Skin of body (tissue), 2 donors: ENCODE data around the gene TTC39B. TPM values are rescaled to one million over a fixed set of nuclear protein-coding genes. Genes with fewer than 3 reads are reported as not detected.
A peak's percentile ranks its signal among the peaks of the same experiment; 100 is the strongest.

Experiments used
- DNase-seq: peaks from one replicate; lab custom pipeline; 2025; lab: John Stamatoyannopoulos, UW
- total RNA-seq: library from RNA; depleted of rRNA; stranded (reverse); fragments of >200 nt; gene quantifications from one replicate; pipeline ENCODE4 v1.2.3, GENCODE V29; 2014

The TTC39B gene
- total RNA-seq, 1 donor from 2014 or later = 22.9 TPM

DNA sequence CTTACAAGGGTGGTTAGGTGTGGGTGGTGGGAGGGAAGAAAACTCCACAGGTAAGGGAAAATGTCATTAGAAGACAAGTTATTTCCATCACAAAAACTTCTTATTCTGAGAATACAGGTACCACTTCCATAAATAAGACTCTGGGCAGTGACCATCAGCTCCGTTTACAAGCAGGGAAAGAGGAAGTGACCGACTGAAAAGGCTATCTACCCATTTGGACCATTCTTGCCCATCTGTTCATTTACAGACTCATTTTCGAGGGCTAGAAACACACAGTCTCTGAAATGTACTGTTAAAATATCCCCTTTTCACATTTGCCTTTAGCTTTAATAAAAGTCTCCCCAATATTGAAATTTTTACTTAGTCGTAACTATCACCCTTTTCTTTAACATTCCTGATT lies 79.5 kb downstream of the TTC39B start:
- no peak for DNase-seq

DNA sequence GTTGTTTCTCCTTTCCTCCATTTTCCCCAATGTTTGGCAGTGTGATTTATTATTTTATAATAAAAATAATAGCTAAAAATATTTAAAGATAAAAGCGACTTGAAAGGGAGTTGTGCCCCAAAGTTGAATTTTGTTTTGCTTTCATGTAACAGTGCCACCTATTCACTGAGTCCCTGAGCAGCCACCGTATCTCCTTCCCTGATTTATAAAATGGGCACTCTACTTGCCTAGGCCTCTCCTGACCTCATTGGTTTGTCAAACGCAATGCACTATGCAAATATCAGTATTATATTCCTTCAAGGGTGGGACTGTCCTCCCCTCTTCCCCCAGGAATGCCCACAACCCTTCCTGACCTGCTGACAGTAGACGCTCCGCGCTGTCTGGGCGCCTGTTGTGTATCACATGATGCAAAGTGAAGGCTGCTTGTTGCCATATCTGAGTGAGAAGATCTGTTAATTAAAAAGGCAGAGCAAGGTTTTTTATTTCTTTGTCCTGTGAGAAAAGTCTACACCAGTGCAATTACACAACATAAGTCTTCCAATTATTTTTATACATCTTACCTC lies 81.4 kb downstream of the TTC39B start:
- DNase-seq = no peak

- DNase-seq = no peak
Observed at GRCh38 chr9:15222313-15222712, 84.7 kb downstream of the TTC39B start.

DNA sequence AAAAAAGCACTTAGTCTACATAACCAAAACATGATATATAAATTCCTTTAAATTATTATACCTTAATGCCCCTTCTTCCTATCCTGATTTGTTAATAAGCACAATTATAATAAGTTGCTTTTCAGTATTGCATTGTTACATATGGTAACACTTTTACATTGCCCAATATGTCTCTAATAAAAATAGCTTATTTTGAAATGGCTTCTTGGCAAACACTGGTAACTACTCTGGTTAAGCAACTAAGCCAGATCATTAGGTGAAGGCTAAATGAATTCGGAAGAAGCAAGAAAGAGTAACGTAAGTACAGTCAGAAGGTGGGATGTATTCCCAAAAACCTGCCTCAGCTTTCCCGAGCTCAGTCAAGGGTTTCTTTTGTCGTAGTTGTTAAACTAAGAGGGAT lies 85.3 kb downstream of the TTC39B start:
- no peak for DNase-seq

DNA sequence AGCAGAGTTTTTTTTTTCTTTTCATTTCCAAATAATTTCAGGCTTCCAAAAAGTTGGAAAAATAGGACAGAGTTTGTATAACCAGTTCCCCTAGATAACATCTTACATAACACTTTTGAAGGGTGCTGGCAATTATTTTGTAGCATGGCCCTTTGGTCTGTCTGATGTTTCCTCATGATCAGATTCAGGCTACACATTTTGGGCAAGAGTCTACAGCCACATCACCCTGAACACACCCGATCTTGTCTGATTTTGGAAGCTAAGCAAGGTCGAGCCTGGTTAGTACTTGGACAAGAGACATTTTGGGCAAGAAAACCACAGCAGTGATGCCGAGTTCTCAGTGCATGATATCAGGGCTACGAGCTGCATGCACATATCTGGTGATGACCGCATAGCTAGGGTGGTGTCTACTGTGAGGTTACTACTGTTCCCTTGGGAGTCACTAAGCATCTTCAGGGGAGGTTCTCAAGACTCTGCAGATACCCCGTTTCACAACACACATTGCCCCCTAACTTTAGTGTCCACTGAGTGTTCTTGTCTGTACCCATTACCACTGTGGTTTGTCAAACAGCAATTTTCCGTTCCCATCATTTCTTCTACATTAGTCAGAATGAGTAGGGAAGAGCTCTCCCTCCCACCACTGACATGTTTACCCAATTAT lies 86.2 kb downstream of the TTC39B start:
- peak; percentile 15 for DNase-seq

- no peak for DNase-seq
Observed at GRCh38 chr9:15219546-15219945, 87.5 kb downstream of the TTC39B start.

DNA sequence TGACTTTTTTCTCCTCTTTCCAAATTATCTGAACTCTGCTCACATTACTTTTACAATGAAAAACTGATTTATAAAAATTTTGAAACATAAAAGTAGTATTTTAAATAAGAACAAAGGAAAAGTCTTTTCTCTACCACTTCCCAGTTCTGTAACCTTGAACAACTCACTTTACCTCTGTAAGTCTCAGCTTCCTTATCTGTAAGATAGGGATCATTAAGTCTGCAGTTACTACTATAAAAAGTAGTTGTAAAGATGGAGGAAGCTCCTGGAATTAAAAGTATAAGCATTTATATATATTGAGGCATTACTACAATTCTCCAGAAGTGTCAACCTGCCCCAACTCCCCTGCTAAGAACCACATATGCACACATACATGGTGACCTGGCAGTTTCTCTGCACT lies 88.0 kb downstream of the TTC39B start:
- DNase-seq = no peak

GRCh38 chr9:15213249-15213648 lies 93.8 kb downstream of the TTC39B start:
- DNase-seq = no peak

DNA sequence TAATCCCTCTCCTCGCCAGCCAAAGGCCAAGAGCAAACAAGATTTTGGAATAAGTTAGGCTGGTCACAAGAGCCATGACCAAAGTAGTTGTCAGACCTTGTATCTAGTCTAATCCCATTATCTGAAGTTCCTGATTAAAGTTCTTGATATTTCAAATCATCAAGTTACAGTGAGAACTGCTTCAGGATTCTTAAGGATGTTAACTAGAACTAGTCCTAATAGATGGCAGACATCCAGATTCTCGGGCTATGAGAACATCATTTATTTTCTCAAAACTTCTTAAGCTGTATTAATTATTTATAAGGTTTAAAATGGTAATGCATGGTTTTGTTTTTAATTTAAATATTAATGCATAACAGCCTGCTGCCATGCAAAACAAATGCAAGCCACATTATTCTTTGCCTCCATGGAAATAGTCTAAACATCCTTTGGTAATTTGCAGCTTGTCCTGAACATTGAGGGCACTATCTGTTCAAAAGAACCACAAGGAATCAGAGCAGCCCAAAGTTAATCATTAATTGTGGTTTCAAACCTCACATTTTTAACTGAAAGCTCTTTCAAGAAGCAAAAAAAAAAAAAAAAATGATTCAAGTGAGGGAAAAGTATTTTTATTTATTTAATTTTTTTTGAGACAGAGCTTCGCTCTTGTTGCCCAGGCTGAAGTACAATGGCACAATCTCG lies 95.1 kb downstream of the TTC39B start:
- peak; percentile 61 for DNase-seq

GRCh38 chr9:15211160-15211814 lies 95.7 kb downstream of the TTC39B start:
- peak; percentile 46 for DNase-seq

DNA sequence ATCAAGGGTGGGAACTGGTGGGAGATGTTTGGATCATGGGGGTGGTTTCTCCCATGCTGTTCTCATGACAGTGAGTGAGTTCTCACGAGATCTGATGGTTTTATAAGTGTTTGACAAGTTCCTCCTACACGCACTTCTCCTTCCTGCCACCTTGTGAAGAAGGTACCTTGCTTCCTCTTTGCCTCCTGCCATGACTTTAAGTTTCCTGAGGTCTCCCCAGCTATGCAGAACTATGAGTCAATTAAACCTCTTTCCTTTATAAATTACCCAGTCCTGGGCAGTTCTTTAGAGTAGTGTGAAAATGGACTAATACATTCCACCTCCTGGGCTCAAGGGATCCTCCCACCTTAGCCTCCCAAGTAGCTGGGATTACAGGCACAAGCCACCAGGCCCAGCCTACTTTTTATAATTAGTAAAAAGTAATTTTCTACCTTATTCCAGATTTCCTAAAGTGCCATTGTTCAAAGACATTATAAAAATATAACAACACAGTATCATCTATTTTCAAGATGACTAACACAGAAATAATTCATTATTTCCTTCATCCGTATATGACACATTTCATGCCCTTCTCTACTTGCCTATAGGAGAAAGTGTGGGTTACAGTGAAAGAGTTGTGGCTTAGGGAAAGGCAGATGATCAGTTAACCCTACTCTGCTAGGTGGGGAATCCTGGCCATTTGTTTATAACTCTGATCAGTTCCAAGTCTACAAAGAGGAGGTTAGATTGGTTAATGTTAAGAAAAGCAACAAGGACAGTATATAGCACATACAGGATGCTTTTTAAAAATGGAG lies 99.9 kb downstream of the TTC39B start:
- DNase-seq = no peak

DNA sequence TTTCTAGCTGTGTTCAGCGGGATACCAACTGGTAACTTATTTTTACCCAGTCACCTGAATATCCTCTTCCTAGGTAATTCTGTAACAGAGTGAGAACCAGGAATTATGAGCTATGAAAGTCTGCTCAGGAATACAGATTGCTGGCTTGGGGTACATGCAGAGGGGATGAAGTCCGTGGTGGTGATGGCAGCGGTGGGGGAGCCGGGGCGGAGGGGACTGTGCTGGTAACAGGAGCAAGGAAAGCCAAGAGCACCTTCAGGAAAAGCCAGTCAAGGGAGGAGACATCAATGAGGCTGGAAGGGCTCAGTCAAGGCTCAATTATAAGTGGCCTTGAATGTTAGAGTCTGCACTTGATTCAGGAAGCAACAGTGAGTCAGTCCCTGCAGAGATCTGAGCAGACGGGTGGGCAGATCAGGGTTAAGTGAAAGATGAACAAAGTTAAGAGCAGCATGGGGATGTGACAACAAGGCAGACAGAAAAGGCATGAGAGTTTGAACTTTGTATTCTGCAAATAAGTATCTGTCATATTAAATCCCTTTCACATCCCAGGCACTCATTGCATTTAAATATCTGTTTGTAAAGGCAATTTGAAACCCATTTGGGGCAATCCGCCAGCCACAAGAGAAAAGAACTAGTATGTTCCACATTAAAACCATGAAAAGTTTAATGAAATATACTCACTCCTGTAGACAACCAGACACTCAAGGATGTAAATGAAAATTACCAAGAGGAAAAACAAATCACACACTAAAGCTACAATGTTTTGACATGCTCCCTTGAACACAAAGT lies 101.2 kb downstream of the TTC39B start:
- DNase-seq = no peak

- no peak for DNase-seq
Observed at GRCh38 chr9:15203581-15203980, 103.4 kb downstream of the TTC39B start.

- no peak for DNase-seq
Observed at GRCh38 chr9:15200111-15200510, 106.9 kb downstream of the TTC39B start.

GRCh38 chr9:15192856-15193255 lies 114.2 kb downstream of the TTC39B start:
- DNase-seq = no peak

GRCh38 chr9:15191378-15191777 lies 115.6 kb downstream of the TTC39B start:
- DNase-seq = no peak

DNA sequence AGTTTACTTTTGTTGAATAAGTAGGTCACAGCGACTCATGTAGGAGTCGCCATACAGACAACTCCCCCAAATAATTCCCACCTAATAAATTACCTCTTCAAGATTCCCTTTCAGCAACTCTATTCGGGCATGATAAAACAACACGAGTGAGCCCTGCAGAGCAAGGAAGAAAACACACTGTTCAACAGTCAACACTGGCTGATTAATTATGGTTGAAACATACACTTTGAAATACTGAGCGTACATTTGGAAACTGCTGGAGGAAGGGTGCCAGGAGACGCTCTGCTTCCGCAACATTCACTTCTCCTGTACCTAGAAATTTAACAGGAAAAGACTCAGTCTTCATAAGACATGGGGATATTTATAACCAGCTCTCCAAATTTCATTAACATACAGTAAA lies 117.5 kb downstream of the TTC39B start:
- DNase-seq = no peak

DNA sequence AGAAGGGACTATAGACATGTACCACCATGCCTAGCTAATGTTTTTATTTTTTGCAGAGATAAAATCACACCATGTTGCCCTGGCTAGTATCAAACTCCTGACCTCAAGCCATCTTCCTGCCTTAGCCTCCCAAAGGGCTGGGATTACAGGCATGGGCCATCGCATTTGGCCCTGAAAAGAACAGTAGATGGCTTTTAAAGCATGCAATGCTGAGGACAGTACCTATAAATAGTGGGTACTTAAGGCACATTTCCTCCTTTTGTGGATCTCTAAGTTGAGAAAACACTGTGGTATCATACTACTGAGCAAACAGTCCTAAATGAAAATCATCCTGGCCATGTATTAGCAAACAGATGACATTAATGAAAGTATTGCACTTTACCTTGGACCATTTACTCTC lies 119.4 kb downstream of the TTC39B start:
- no peak for DNase-seq

- peak; percentile 79 for DNase-seq
Observed at GRCh38 chr9:15182730-15183129, 124.3 kb downstream of the TTC39B start.

- DNase-seq = peak; percentile 73
Observed at GRCh38 chr9:15182101-15182551, 124.9 kb downstream of the TTC39B start.

- DNase-seq = no peak
Observed at GRCh38 chr9:15180124-15180523, 126.9 kb downstream of the TTC39B start.
